H9 (cell line): ENCODE results near the gene MRPL34. TPM values are rescaled to one million over a fixed set of nuclear protein-coding genes. Genes with fewer than 3 reads are reported as not detected.

Experiments
- DNase-seq: peaks from one replicate; pipeline ENCODE4 v3.0.0-alpha.2; 2017
- H2AFZ ChIP-seq: one replicate; pipeline ENCODE4 v1.6.1; 2013; ENCODE audit warnings: mild to moderate bottlenecking, low read length, control low read depth, moderate library complexity
- H2AK5ac ChIP-seq: 2 replicates; pipeline ENCODE4 v1.6.1; 2013; ENCODE audit warnings: low read length, control low read depth, mixed read lengths; ENCODE audit not compliant: insufficient read length
- H2BK120ac ChIP-seq: one replicate; pipeline ENCODE4 v1.6.1; 2013; ENCODE audit warnings: low read depth, mild to moderate bottlenecking, low read length, control low read depth, inconsistent platforms; ENCODE audit not compliant: poor library complexity, severe bottlenecking
- H2BK12ac ChIP-seq: 2 replicates; pipeline ENCODE4 v1.6.1; 2013; ENCODE audit warnings: low read length, control low read depth, mixed read lengths, low read depth; ENCODE audit not compliant: insufficient read length
- H2BK15ac ChIP-seq: 2 replicates; pipeline ENCODE4 v1.6.1; 2013; ENCODE audit warnings: low read depth, low read length, control low read depth
- H2BK20ac ChIP-seq: one replicate; pipeline ENCODE4 v1.6.1; 2013; ENCODE audit warnings: low read depth, mild to moderate bottlenecking, low read length, control low read depth, inconsistent platforms; ENCODE audit not compliant: poor library complexity, severe bottlenecking
- H2BK5ac ChIP-seq: 2 replicates; pipeline ENCODE4 v1.6.1; 2013; ENCODE audit warnings: low read length, control low read depth, mixed read lengths; ENCODE audit not compliant: insufficient read length
- H3K14ac ChIP-seq: 2 replicates; pipeline ENCODE4 v1.6.1; 2013; ENCODE audit warnings: low read length, control low read depth; ENCODE audit not compliant: insufficient read depth
- H3K18ac ChIP-seq: 2 replicates; pipeline ENCODE4 v1.6.1; 2013; ENCODE audit warnings: low read depth, mild to moderate bottlenecking, mixed read lengths, low read length, control low read depth; ENCODE audit not compliant: insufficient read length
- H3K23ac ChIP-seq: 2 replicates; pipeline ENCODE4 v1.6.1; 2013; ENCODE audit warnings: low read length, control low read depth, mixed read lengths, low read depth; ENCODE audit not compliant: insufficient read length
- H3K23me2 ChIP-seq: 2 replicates; pipeline ENCODE4 v1.6.1; 2013; ENCODE audit warnings: low read depth, mild to moderate bottlenecking, mixed read lengths, low read length, control low read depth; ENCODE audit not compliant: insufficient read length, poor library complexity, severe bottlenecking
- H3K27ac ChIP-seq: 2 replicates; pipeline ENCODE4 v1.5.1; 2013; ENCODE audit warnings: low read length, control low read depth, mixed read lengths, low read depth; ENCODE audit not compliant: insufficient read length
- H3K27me3 ChIP-seq: 2 replicates; pipeline ENCODE4 v1.6.1; 2013; ENCODE audit warnings: low read length, control low read depth, inconsistent platforms; ENCODE audit not compliant: insufficient read depth
- H3K4ac ChIP-seq: 2 replicates; pipeline ENCODE4 v1.6.1; 2013; ENCODE audit warnings: low read depth, mild to moderate bottlenecking, control low read depth, inconsistent platforms, low read length, moderate library complexity
- H3K4me1 ChIP-seq: 2 replicates; pipeline ENCODE4 v1.6.1; 2013; ENCODE audit warnings: low read length, control low read depth, inconsistent platforms; ENCODE audit not compliant: insufficient read depth
- H3K4me2 ChIP-seq: 2 replicates; pipeline ENCODE4 v1.6.1; 2013; ENCODE audit warnings: low read length, control low read depth, mixed read lengths; ENCODE audit not compliant: insufficient read length, insufficient read depth
- H3K56ac ChIP-seq: 2 replicates; pipeline ENCODE4 v1.6.1; 2013; ENCODE audit warnings: low read depth, mild to moderate bottlenecking, mixed read lengths, low read length, control low read depth; ENCODE audit not compliant: insufficient read length
- H3K79me1 ChIP-seq: 2 replicates; pipeline ENCODE4 v1.6.1; 2013; ENCODE audit warnings: low read depth, mild to moderate bottlenecking, moderate library complexity, low read length, control low read depth, inconsistent platforms; ENCODE audit not compliant: insufficient read depth, poor library complexity, severe bottlenecking
- H3K79me2 ChIP-seq: 2 replicates; pipeline ENCODE4 v1.6.1; 2013; ENCODE audit warnings: low read length, control low read depth, inconsistent platforms; ENCODE audit not compliant: insufficient read depth
- H3K9ac ChIP-seq: 2 replicates; pipeline ENCODE4 v1.6.1; 2013; ENCODE audit warnings: low read length, control low read depth, mixed read lengths; ENCODE audit not compliant: insufficient read length; ENCODE audit errors: extremely low read depth
- H3K9me3 ChIP-seq: one replicate; pipeline ENCODE4 v1.6.1; 2013; ENCODE audit warnings: low read depth, low read length, inconsistent platforms; ENCODE audit not compliant: control insufficient read depth
- H3T11ph ChIP-seq: one replicate; pipeline ENCODE4 v1.6.1; 2013; ENCODE audit warnings: mild to moderate bottlenecking, low read length, control low read depth, inconsistent platforms
- H4K20me1 ChIP-seq: one replicate; pipeline ENCODE4 v1.6.1; 2013; ENCODE audit not compliant: control insufficient read depth, insufficient read length, insufficient read depth
- H4K5ac ChIP-seq: 2 replicates; pipeline ENCODE4 v1.6.1; 2013; ENCODE audit warnings: low read depth, mild to moderate bottlenecking, mixed read lengths, low read length, control low read depth; ENCODE audit not compliant: insufficient read length
- H4K8ac ChIP-seq: replicated peaks from 2 replicates; pipeline ENCODE4 v1.6.1; 2013; ENCODE audit warnings: low read length, control low read depth, mixed read lengths, low read depth; ENCODE audit not compliant: insufficient read length
- H4K91ac ChIP-seq: 2 replicates; pipeline ENCODE4 v1.6.1; 2013; ENCODE audit warnings: low read depth, mild to moderate bottlenecking, moderate library complexity, mixed read lengths, low read length, control low read depth; ENCODE audit not compliant: insufficient read length
- H3K27ac Mint-ChIP-seq, 3 experiments: 2 replicates in 2 of 3; 3 replicates in 1 of 3; pipeline ENCODE4 v1.8.0; 2020 to 2021; ENCODE audit warnings: mixed read lengths in 3 of 3, mild to moderate bottlenecking in 1 of 3, moderate library complexity in 1 of 3
- H3K27me3 Mint-ChIP-seq: 2 replicates; pipeline ENCODE4 v1.8.0; 2021; ENCODE audit warnings: low read depth, mild to moderate bottlenecking, moderate library complexity, mixed read lengths
- H3K36me3 Mint-ChIP-seq, 3 experiments: 2 replicates in 2 of 3; 3 replicates in 1 of 3; pipeline ENCODE4 v1.8.0; 2020 to 2021; ENCODE audit warnings: low read depth in 3 of 3, mixed read lengths in 3 of 3; ENCODE audit not compliant: insufficient read depth in 1 of 3
- H3K4me1 Mint-ChIP-seq, 2 experiments: 2 replicates each; pipeline ENCODE4 v1.8.0; 2020; ENCODE audit warnings: mixed read lengths in 2 of 2
- H3K4me3 Mint-ChIP-seq, 2 experiments: 2 replicates in 1 of 2; 3 replicates in 1 of 2; pipeline ENCODE4 v1.8.0; 2020 to 2021; ENCODE audit warnings: mild to moderate bottlenecking in 2 of 2, mixed read lengths in 2 of 2, moderate library complexity in 1 of 2
- H3K9me3 Mint-ChIP-seq, 2 experiments: 2 replicates in 1 of 2; 3 replicates in 1 of 2; pipeline ENCODE4 v1.8.0; 2020; ENCODE audit warnings: mild to moderate bottlenecking in 2 of 2, mixed read lengths in 2 of 2, moderate library complexity in 1 of 2
- CTCF ChIP-seq: fragments of 200-600 bp; sonication (generic); conservative IDR thresholded peaks from 3 replicates; pipeline ENCODE4 v1.8.0; 2021; ENCODE audit warnings: antibody characterized with exemption, mild to moderate bottlenecking
- WGBS: extraction: QIAGEN DNeasy Blood & Tissue Kit; methylation state at CpG from one replicate; pipeline ENCODE4 v1.1.7; 2013; ENCODE audit warnings: missing lambda C conversion rate, low lambda C conversion rate, mixed read lengths; ENCODE audit not compliant: insufficient read length; ENCODE audit errors: extremely low coverage; 5-methylcytosine and 5-hydroxymethylcytosine counted together
- total RNA-seq: library from RNA; stranded (reverse); gene quantifications from 2 replicates; pipeline ENCODE4 v1.2.1, GENCODE V29; 2021

MRPL34 gene
- total RNA-seq, 1 experiment from 2014 or later: 84.6 TPM

DNA sequence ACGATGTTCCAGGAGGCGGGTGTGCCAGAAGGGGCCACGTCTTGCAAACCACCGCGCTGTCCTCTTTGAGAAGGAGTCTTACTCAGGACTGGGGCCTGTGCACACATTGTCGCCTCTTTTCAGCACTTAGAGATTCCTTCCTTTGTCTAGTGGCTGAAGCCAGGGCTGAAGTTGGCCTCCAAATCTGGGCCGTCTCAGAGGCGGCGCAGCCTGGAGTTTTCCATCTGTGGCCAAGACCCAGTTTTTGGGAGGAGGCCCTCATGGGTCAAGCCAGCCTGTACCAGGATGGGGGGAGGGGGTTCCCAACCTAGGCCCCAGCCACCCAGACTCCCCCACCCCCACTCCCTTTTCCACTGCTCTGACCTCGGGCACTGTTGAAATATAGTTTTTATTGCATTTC is 17.2 kb downstream of the MRPL34 start:
- H2BK15ac ChIP-seq: no peak overlapping the region
- no peak overlapping the region for H4K91ac ChIP-seq
- no peak overlapping the region for H3T11ph ChIP-seq
- no peak overlapping the region for H2BK120ac ChIP-seq
- H3K18ac ChIP-seq: no peak overlapping the region
- Mint-ChIP-seq H3K36me3 (peaks cover 14 to 50% (median 28%) of the 10 kb centered on the region in 3 experiments), H3K27ac (peak overlapping the region in 2 of 3 experiments; percentile 87 to 90; a peak in 4 of 7 replicates), H3K27me3 (peaks cover 2% of the 10 kb centered on the region; the same call in 1 of the 2 replicates), H3K9me3 (no peaks in the 10 kb centered on the region), H3K4me1 (peaks cover 6 to 15% of the 10 kb centered on the region in 2 experiments), H3K4me3 (peak overlapping the region in 1 of 2 experiments; percentile 23; a peak in 1 of 5 replicates)
- no peak overlapping the region for H2BK5ac ChIP-seq
- H4K5ac ChIP-seq: no peak overlapping the region
- no peaks in the 10 kb centered on the region for H3K79me2 ChIP-seq
- H3K9ac ChIP-seq: no peak overlapping the region
- H4K8ac ChIP-seq: no peak overlapping the region
- no peak overlapping the region for H2AFZ ChIP-seq
- no peak overlapping the region for H2AK5ac ChIP-seq
- H3K9me3 ChIP-seq: no peaks in the 10 kb centered on the region
- TF ChIP-seq CTCF: no peak
- no peaks in the 10 kb centered on the region for H3K4me1 ChIP-seq
- H3K4me2 ChIP-seq: no peak overlapping the region
- no peak overlapping the region for H2BK20ac ChIP-seq
- H3K56ac ChIP-seq: no peak overlapping the region
- H3K4ac ChIP-seq: no peak overlapping the region
- H3K14ac ChIP-seq: no peak overlapping the region
- H4K20me1 ChIP-seq: no peaks in the 10 kb centered on the region
- H3K23me2 ChIP-seq: peaks cover 5% of the 10 kb centered on the region
- no peak overlapping the region for H3K27ac ChIP-seq
- no peak overlapping the region for H3K23ac ChIP-seq
- H3K79me1 ChIP-seq: no peaks in the 10 kb centered on the region
- H2BK12ac ChIP-seq: no peak overlapping the region
- WGBS: no CpG with 5 or more reads among the region's 10 CpGs
- H3K27me3 ChIP-seq: no peaks in the 10 kb centered on the region
- DNase-seq: no peak
